Adipocyte (in vitro differentiated cells): ENCODE results near the gene FAM156B.
A peak's percentile ranks its signal among the peaks of the same experiment; 100 is the strongest.
"Not testable (repeated sequence)": the region's sequence is repeated elsewhere in the genome, so short reads cannot be mapped to it uniquely, and the experiment has no call there.

Experiments used
- DNase-seq: peaks from one replicate; pipeline ENCODE4 v3.0.0-alpha.2; 2015; ENCODE audit warnings: low read depth
- H3K27me3 ChIP-seq: replicated peaks from 2 replicates; pipeline ENCODE4 v1.7.0; 2013; ENCODE audit warnings: mild to moderate bottlenecking, low read length, moderate library complexity; ENCODE audit not compliant: control insufficient read depth, insufficient read depth
- H3K36me3 ChIP-seq: 2 replicates; pipeline ENCODE4 v1.7.0; 2013; ENCODE audit warnings: low read length, mild to moderate bottlenecking, moderate library complexity; ENCODE audit not compliant: control insufficient read depth, insufficient read depth, severe bottlenecking
- H3K4me1 ChIP-seq: 2 replicates; pipeline ENCODE4 v1.7.0; 2013; ENCODE audit warnings: mild to moderate bottlenecking, low read length, moderate library complexity; ENCODE audit not compliant: control insufficient read depth, insufficient read depth
- H3K4me3 ChIP-seq: 2 replicates; pipeline ENCODE4 v1.7.0; 2013; ENCODE audit warnings: mild to moderate bottlenecking, low read length, moderate library complexity
- H3K9ac ChIP-seq: 2 replicates; pipeline ENCODE4 v1.7.0; 2013; ENCODE audit warnings: mild to moderate bottlenecking, low read length, moderate library complexity
- H3K9me3 ChIP-seq: 2 replicates; pipeline ENCODE4 v1.7.0; 2013; ENCODE audit warnings: mild to moderate bottlenecking, low read length, moderate library complexity; ENCODE audit not compliant: control insufficient read depth

FAM156B gene

GRCh38 chrX:52887459-52887858, 9.7 kb upstream of the FAM156B start:
- H3K27me3 ChIP-seq, H3K9me3 ChIP-seq, H3K4me1 ChIP-seq, H3K36me3 ChIP-seq, H3K9ac ChIP-seq, H3K4me3 ChIP-seq, DNase-seq: not testable (repeated sequence)

GRCh38 chrX:52888090-52888489, 9.0 kb upstream of the FAM156B start:
- H3K9ac ChIP-seq, H3K9me3 ChIP-seq, H3K4me3 ChIP-seq, H3K27me3 ChIP-seq, DNase-seq, H3K36me3 ChIP-seq, H3K4me1 ChIP-seq: not testable (repeated sequence)

GRCh38 chrX:52896438-52896837, 692 bp upstream of the FAM156B start:
- DNase-seq, H3K9me3 ChIP-seq, H3K4me3 ChIP-seq, H3K9ac ChIP-seq, H3K27me3 ChIP-seq, H3K4me1 ChIP-seq, H3K36me3 ChIP-seq: not testable (repeated sequence)

GRCh38 chrX:52905531-52905930, 8.4 kb downstream of the FAM156B start:
- not testable (repeated sequence) for H3K27me3 ChIP-seq, H3K9ac ChIP-seq, H3K4me1 ChIP-seq, H3K36me3 ChIP-seq, H3K9me3 ChIP-seq, DNase-seq, H3K4me3 ChIP-seq

GRCh38 chrX:52906072-52906471, 8.9 kb downstream of the FAM156B start:
- H3K36me3 ChIP-seq, H3K27me3 ChIP-seq, H3K4me3 ChIP-seq, H3K9me3 ChIP-seq, H3K9ac ChIP-seq, H3K4me1 ChIP-seq, DNase-seq: not testable (repeated sequence)

- not testable (repeated sequence) for H3K9me3 ChIP-seq, H3K27me3 ChIP-seq, H3K36me3 ChIP-seq, H3K9ac ChIP-seq, H3K4me3 ChIP-seq, DNase-seq, H3K4me1 ChIP-seq
These were observed 10.0 kb downstream of the FAM156B start for GRCh38 chrX:52907137-52907536.

- not testable (repeated sequence) for H3K27me3 ChIP-seq, H3K4me3 ChIP-seq, DNase-seq, H3K9me3 ChIP-seq, H3K4me1 ChIP-seq, H3K9ac ChIP-seq, H3K36me3 ChIP-seq
These were observed 10.8 kb downstream of the FAM156B start for GRCh38 chrX:52907900-52908299.

GRCh38 chrX:52909313-52909969, 12.3 kb downstream of the FAM156B start:
- not testable (repeated sequence) for H3K9ac ChIP-seq

GRCh38 chrX:52913681-52914080, 16.6 kb downstream of the FAM156B start:
- not testable (repeated sequence) for H3K9ac ChIP-seq, H3K4me3 ChIP-seq, H3K9me3 ChIP-seq, H3K36me3 ChIP-seq, H3K4me1 ChIP-seq, H3K27me3 ChIP-seq, DNase-seq

More at GRCh38 chrX:52909313-52909969, 12.3 kb downstream of the FAM156B start:
- H3K4me3 ChIP-seq, DNase-seq, H3K27me3 ChIP-seq, H3K36me3 ChIP-seq, H3K9me3 ChIP-seq, H3K4me1 ChIP-seq: not testable (repeated sequence)

GRCh38 chrX:52914704-52915103, 17.6 kb downstream of the FAM156B start:
- not testable (repeated sequence) for H3K27me3 ChIP-seq, H3K36me3 ChIP-seq, H3K9me3 ChIP-seq, H3K9ac ChIP-seq, H3K4me1 ChIP-seq, H3K4me3 ChIP-seq, DNase-seq

GRCh38 chrX:52923781-52924241, 26.7 kb downstream of the FAM156B start:
- H3K4me3 ChIP-seq = no peak overlapping the region
- no peak overlapping the region for H3K9ac ChIP-seq
- peak; percentile 52 for DNase-seq
- H3K4me1 ChIP-seq = peaks cover 10% of the 10 kb centered on the region
- H3K36me3 ChIP-seq = no peaks in the 10 kb centered on the region
- H3K27me3 ChIP-seq = no peaks in the 10 kb centered on the region
- no peaks in the 10 kb centered on the region for H3K9me3 ChIP-seq

- not testable (repeated sequence) for H3K9me3 ChIP-seq, H3K27me3 ChIP-seq, H3K4me3 ChIP-seq, H3K36me3 ChIP-seq, DNase-seq, H3K4me1 ChIP-seq, H3K9ac ChIP-seq
These were observed 33.1 kb downstream of the FAM156B start for GRCh38 chrX:52930214-52930613.
